DMS 273 (cell line): ENCODE measurements around the gene TFCP2L1.

ENCODE experiments used
- DNase-seq: peaks from one replicate; lab custom pipeline; 2025; ENCODE audit not compliant: unreplicated experiment; lab: John Stamatoyannopoulos, UW

TFCP2L1 gene

DNA sequence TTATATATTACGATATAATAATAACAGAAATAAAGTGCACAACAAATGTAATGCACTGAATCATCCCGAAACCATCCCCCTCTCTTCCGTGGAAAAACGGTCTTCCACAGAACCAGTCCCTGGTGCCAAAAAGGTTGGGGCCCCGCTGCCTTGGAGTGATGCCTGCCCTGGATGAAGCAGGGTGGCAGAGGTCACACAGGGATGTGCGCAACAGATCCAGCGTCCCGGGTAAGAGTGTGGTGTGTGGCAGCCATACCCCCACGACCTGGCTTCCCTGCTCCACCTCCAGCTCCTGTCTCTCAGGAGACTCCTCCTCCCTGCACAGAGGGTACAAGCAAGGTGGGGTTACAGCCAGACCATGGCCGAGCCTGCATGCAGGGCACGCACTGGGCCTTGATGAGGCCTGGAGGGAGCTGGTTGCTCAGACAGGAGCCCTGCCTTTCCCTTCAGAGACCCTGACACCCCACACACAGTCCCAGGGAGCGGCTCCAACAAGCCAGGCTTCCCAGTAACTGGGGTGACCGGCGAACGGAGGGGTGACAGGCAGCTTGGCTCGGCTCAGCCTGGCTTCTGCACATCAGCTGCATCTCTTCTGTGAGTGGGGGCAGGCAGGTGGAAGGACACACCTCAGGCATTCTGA lies 41.1 kb downstream of the TFCP2L1 start:
- DNase-seq = no peak

DNA sequence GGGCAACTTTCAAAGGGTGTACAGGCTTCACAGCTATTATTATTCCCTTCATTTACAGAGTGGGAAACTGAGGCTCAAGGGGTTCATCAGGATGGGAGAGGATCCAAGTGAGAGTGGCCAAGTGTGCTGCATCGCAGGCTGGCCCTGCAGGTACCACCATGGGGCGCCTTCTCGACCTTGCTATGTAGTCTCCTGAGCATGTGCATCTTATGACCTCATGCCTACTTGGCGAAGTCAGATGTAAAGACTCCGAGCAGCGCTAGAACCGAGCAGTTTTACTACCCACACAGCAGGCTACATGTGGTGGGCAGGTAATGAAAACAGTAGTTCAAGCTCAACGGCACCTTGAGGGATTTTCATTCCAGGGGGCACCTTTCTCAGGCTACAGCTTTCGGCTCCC lies 42.0 kb downstream of the TFCP2L1 start:
- DNase-seq = no peak

DNA sequence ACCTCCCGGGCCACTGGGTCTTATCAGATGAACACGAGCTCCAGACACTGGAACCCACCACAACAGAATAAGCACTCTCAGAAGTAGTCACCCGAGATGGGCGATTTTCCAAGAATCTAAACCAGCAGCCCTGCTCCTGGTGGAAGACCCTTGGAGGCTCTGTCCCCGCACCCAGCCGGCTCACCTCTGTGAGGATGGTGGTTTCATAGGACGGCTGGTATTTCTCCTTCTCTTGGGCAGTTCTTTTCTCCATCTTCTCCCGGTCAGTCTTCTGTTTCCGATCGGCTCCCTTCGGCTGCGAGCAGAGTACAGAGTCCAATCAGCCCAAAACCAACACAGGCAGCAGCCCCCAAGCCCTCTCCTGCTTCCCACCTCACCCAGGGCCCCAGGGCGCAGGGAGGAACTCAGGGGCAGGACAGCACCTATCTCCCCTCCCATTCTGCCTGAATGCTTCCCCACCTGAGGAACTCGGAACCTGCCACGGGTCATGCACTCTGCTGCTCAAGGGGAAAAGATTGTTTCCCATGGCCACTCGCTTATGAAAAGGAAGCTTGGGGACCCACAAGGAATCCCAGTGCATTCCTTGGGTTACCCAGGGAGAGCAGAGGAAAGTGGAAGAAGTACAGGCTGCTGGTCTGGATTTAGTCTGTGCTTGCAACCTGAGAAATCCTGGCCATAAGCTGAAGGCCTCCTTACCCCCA lies 42.7 kb downstream of the TFCP2L1 start:
- no peak for DNase-seq

DNA sequence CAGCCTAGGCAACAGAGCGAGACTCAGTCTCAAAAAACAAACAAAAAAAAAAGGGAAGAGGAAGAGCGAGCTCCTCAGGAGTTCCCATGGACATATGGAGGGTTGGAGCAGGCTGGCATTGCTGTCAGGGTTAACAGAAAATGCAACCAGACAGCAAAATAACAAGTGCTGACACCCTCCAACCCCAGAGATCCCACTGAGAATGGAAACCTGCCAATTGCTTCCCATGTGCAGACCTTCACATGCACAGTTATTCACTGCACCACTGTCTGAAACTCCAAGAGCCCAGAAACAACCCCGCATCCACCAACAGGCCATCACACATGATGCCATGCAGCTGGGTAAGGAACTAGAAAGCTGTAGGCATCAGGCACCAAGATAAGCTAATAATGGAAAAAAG lies 43.5 kb downstream of the TFCP2L1 start:
- DNase-seq = peak; percentile 25

DNA sequence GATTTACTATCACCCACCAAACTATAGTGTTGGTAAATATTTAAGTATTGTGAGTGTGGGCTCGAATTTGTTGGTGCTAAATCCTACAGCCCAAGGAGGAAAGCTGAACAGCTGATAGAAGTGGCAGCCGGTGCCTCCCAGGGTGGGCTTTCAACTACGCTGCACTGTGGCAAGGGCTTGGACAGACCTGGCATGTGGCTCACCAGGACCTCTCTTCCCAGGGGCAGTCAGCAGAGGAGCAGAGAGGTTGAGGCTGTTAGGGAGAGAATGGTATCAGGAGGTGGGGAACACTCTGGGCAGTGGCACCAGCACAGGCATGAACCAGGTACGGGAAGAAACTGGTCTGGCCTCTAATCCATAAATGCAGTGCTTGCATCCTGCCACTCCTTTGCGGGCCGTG lies 44.6 kb downstream of the TFCP2L1 start:
- DNase-seq = no peak

DNA sequence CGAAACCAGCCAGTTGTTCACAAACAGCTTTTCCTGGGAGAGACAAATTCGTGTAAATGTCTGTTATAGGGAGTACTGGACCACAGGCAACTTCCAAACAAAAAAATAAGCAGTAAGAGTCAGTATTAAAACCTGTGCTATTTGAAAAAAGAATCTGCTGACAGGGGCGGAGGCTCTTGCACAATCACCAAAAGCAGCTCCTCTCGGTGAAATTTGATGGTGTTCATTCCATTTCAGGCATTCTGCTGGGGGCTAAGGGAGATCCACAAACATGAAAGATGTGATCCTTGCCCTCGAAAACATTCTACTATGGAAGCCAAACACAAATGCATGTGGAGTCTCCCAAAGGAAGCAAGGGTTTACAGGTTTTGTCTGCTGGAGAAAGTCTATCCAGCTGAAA lies 45.0 kb downstream of the TFCP2L1 start:
- no peak for DNase-seq

DNA sequence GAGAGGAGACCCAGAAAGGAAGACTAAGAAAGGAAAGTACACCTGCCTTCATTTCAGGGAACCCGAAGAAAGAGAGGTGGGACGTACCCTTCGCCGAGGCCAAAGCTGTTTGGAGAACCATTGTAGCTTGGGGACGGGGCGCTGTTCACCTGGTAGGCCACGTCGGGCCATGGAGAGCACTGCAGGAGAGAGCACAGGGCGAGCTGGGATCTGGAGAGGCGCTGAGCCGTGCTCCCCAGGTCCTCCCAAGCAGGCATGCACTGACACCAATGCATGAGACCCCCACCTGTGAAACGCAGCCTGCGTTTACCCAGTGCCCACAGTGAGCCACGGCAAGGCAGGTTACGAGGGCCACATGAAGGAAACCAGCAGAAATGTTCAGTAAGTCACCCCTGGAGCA lies 45.5 kb downstream of the TFCP2L1 start:
- no peak for DNase-seq

DNA sequence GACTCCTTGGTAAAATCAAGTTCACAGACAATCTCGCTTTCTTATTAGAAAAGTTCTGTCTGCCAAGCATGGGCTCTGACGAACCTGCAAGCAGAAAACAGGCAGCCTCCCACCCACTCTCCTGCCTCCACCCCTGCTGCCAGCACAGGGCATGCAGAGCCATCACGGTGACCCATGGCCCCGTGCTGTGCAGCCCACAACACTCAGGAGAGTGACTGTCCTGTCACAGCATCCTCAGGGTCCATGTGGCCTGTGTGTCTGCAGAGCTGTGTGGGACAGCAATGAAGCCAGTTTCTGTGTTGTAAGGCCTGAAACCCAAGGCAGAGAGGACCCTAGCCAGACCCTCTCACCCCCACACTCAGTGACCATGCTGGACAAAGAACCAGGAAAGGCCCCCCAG lies 46.2 kb downstream of the TFCP2L1 start:
- DNase-seq = no peak

DNA sequence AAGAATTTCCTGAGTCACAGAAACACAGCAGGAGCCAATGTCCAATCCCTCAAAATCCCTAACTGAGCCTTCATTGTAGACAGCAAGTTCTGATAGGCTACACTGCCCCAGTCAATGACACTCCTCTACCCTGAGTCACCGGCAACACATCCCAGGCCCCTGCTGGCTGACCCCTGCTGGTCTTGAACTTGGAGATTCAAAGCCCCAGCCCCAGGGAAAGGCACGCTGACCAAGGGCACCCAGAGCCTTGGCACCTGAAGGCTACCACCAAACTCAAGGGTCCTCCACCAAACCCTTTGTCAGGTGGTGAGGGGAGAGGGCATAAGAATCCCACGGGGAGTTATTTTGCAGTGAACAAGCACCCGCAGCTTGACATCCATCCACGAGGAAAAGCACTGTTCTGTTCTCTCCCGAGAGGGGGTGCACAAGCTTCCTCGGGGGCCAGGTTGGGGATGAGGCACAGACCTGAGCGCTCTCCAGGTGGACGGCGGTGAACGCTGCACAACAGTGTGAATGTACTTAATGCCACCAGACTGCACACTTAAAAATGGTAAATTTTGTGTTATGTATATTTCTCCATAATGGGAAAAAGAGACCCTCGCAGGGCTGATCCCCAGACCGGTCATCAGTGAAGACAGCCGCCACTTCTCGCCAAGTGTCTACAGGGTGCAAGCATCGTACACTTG lies 46.9 kb downstream of the TFCP2L1 start:
- no peak for DNase-seq

DNA sequence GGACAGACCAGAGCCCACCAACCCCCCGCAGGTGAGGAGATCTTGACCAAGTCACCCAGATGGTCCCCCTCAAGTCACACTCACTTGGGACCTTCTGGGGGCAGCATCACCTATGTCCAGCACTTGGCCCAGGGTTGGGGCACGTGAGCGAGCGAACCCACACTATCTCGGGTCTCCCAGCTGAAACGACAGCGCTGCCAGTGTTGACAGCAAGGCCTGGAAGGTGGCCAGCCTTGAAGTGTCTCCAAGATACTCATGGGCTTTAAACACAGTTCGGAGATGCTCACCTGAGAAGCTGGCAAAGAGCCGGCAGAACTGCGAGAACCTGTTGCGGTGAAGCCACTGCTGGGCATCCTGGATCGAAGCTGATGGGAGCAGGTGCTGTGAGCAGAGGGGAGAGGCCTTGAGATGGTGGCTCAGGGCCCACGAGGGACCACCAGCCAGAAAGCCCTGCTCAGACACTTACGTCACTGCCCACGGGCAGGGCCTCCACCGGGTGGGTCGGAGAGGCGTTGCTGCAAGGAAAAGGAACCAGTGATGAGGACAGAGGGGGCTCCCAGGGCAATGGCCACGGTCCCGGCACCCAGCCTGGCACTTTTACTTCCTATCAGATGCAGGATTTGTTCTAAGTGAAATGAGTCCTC lies 47.5 kb downstream of the TFCP2L1 start:
- no peak for DNase-seq

DNA sequence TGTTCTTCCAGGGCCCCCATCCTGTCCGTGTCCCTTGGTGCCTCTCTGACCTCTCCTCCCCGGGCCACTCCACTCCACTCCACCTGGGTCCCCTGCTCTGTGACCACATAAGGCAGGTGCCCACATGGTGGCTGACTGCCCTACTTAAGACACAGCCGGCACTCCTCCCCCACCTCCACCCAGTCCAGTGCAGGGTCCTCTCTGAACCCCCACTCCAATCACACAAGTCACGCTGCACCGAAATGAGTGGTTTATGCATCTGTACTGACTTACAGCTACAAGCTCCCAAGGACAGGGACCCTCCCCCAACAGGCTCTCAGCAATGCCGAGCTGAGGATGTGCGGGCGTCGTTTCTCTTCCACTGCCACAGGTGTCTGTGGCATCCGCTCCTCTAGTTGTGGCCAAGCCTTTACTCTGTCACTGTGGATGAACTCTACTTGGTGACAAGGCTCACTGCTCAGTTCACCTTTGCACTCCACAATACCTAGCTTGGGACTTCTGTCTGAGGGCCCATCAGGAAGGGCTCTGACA lies 48.3 kb downstream of the TFCP2L1 start:
- no peak for DNase-seq

DNA sequence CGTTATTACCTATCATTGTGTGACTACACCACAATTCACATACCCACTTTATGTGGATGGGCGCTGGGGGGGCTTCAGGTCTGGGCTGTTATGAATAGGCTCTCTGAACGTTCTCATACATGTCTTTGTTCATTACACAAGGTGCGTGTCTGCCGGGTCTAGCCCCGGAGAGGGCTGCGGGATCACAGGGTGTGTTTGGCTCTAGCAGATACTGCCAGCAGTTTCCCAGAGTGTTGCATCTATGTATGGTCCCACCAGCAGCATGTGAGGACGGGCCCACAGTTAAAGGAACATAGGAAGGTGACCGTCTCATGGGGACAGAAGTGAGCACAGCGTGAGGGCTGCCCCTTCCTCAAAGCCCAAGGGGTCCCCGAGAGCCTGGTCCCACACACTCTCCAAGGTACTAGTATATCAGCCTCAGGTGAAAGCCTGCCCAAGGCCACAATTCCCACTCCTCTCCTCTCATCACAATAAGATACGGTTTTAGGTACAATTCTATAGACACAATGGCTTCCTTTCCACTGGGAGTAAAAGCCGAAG lies 48.8 kb downstream of the TFCP2L1 start:
- DNase-seq = no peak

DNA sequence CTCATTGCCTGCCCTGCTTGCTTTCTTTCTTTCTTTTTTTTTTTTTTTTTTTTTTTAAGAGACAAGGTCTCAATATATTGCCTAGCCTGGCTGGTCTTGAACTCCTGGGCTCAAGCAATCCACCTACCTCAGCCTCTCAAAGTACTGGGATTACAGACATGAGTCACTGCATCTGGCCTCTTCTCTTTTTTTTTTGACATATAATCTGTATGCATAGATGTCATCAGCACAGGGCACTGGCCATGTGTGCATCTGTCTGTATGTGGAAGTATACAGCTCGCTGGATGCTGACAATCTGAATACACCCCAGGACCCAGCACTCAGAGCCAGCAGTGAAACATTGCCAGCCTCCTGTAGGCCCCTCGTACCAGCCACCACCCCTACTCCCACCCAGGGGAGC lies 49.5 kb downstream of the TFCP2L1 start:
- no peak for DNase-seq

DNA sequence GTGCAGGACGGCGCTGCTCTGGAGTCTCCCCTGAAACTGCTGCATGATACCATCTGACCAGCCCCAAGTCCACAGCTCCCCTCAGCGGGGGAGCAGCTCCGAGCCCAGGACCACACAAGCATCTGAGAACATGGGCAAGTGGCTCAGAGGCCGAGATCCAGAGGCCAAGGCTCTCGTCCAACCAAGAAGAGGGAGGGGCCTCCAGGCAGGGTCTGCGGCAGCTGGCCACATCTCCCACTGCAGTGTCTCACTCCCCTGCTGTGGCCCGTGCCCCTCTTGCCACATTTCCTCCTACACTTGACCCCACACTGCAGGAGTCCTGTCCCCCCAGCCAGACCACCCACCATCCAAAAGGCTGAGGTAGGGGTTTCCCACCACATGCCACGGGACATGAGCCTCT lies 50.2 kb downstream of the TFCP2L1 start:
- DNase-seq = no peak

DNA sequence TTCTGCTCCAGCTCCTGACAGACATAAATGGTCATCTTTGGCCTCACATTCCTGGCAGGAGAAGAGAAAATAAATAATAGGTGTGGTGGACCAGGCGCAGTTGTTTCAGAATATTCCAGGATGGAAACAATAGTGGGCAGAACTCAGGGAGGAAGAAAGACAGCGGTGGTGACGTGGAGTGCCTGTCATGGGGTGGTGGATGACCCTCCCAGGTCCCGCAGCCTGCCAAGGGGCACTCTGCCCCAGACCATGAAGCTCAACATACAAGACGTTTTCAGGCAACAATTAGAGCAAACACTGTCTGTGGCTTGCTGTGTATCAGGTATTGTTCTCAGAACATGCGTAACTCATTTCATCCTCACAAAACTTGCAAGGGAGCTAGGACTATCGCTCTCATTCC lies 50.9 kb downstream of the TFCP2L1 start:
- no peak for DNase-seq

DNA sequence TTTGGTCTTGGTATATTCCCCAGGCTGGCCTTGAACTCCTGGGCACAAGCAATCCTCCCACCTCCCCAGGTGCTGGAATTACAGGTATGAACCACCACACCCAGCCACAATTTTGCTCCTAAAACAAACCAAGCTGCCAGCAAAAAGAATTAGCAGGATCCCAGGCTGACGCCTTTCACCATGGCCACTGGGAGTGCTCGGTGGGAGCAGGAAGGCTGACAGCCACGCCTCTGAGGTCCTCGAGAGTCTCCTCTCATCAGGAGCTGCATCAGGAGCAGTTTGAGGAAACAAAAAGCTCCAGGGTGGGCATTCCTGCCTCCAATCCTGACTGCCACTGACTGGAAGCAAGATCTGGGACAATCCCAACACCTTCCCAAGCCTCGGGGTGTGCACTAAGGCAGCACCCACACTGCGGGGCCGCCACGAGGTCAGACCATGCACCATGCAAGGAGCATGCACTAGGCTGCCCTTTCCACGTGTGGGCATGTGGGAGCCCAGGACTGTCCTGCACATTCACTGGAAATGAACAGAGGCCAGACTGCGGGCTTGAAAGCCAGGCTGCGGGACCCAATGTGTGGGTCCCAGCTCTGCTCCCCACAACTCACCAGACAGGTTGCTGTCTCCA lies 51.4 kb downstream of the TFCP2L1 start:
- DNase-seq = no peak

DNA sequence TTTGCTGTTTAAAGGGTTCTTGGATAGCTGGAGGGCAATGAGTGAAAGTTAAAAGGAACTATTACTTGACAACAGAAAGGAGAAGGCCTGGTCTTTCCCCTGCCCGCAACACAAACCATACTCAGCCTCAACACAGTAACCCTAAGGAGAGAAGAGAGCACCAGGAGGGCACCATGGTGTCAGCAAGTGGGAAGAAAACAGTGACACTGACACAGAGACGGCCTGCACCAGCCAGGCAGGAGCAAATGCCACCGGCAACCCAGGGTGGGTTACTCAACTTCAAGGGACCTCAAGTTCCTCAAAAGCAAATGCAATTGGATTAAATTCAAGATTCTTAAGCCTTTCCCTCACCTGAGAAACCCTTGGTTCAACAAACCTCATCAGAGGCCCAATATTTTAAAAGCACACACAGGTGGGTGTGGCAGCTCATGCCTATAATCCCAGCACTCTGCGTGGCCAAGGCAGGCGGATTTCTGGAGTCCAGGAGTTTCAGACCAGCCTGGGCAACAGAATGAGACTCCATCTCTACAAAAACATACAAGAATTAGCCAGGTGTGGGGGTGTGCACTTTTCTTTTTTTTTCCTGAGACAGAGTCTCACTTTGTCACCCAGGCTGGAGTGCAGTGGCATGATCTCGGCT lies 52.3 kb downstream of the TFCP2L1 start:
- DNase-seq = no peak

DNA sequence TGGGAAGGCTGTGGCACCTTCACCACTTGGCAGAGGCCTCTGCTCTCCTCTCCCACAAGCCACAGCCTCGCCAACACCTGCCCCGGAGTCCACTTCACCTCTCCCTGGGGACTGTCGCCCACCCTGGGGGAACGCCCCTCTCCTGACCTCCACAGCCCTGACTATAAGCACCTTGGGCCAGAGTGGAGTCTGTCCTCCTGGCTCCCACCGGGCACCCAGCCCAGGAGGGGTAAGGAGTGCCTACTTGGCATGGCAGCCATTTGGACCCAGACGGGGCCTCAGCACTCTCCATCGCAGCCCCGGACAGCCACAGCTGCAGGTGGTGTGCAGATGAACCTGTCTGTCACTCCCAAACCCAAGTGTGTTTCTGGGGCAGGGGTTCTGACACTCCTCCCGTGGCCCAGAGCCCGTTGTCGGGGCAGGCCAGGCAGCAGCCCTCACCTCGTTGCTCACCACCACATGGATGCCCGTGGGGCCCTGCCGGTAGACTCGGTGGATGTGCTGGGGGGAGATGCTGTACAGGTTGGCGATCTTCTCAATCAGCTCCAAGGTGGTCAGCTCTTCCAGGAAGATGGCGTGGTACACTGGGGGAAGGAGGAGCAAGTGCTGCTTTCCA lies 53.5 kb downstream of the TFCP2L1 start:
- DNase-seq = no peak

DNA sequence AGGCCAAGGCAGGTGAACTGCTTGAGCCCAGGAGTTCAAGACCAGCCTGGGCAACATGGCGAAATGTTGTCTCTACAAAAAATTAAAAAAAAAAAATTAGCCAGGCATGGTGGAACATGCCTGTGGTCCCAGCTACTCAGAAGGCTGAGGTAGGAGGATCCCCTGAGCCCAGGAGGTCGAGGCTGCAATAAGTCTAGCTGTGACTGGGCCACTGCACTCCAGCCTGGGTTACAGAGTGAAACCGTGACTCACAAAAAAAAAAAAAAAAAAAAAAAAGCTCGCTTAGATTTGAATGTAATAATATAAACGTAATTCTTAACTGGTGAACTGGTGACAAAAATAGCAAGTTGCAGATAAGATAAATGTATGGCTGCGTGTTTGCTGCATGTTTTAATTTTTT lies 56.5 kb downstream of the TFCP2L1 start:
- DNase-seq = no peak
